ENCODE results near the gene SLC35G4.
"Not testable (repeated sequence)": the region's sequence is repeated elsewhere in the genome, so short reads cannot be mapped to it uniquely, and the experiment has no call there.

DNA sequence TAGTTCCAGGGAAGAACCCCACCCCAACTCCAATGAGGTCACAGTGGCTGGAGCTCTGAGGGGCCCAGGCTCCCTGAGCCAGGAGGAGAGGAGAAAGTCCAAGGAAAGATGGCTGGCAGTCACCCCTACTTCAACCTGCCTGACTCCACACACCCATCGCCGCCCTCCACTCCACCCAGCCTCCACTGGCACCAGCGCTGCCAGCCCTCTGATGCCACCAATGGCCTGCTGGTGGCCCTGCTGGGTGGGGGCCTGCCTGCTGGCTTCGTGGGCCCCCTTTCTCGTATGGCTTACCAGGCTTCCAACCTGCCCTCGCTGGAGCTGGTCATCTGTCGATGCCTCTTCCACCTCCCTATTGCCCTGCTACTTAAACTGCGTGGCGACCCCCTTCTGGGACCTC, at the start of gene SLC35G4:
- TF ChIP-seq POLR2A (IDR thresholded peaks at IDR 0.05): not testable (repeated sequence)
- TF ChIP-seq, protein P1, sequence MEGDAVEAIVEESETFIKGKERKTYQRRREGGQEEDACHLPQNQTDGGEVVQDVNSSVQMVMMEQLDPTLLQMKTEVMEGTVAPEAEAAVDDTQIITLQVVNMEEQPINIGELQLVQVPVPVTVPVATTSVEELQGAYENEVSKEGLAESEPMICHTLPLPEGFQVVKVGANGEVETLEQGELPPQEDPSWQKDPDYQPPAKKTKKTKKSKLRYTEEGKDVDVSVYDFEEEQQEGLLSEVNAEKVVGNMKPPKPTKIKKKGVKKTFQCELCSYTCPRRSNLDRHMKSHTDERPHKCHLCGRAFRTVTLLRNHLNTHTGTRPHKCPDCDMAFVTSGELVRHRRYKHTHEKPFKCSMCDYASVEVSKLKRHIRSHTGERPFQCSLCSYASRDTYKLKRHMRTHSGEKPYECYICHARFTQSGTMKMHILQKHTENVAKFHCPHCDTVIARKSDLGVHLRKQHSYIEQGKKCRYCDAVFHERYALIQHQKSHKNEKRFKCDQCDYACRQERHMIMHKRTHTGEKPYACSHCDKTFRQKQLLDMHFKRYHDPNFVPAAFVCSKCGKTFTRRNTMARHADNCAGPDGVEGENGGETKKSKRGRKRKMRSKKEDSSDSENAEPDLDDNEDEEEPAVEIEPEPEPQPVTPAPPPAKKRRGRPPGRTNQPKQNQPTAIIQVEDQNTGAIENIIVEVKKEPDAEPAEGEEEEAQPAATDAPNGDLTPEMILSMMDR (IDR thresholded peaks at IDR 0.05): not testable (repeated sequence)

All from thyroid gland (tissue), 4 donors.